ENCODE results near the gene TNFSF12.
A peak's percentile ranks its signal among the peaks of the same experiment; 100 is the strongest.

The TNFSF12 gene

GRCh38 chr17:7580604-7581575 is 32.0 kb downstream of the TNFSF12 start:
- TF ChIP-seq TAF1 (IDR thresholded peaks at IDR 0.05; ENCODE audit: borderline replicate concordance, low read depth, low read length) (no peak), POLR2A (IDR thresholded peaks at IDR 0.05; ENCODE audit: low read depth, low read length) (no peak), POLR2AphosphoS5 (IDR thresholded peaks at IDR 0.05; ENCODE audit: low read depth, low read length) (no peak)
- no peak for FAIRE-seq
- no peak for DNase-seq (ENCODE audit: insufficient read length)

- TF ChIP-seq TAF1 (IDR thresholded peaks at IDR 0.05; ENCODE audit: borderline replicate concordance, low read depth, low read length) (no peak), POLR2AphosphoS5 (IDR thresholded peaks at IDR 0.05; ENCODE audit: low read depth, low read length) (no peak), POLR2A (IDR thresholded peaks at IDR 0.05; ENCODE audit: low read depth, low read length) (no peak)
- no peak for DNase-seq (ENCODE audit: insufficient read length)
- FAIRE-seq, result no peak
Measured at GRCh38 chr17:7582396-7583252, 33.8 kb downstream of the TNFSF12 start.

- FAIRE-seq, result peak; percentile 99
- DNase-seq (ENCODE audit: insufficient read length), result peak; percentile 87
- TF ChIP-seq POLR2A (IDR thresholded peaks at IDR 0.05; ENCODE audit: low read depth, low read length), result peak; percentile 97
- peak; percentile 94 for TF ChIP-seq TAF1 (IDR thresholded peaks at IDR 0.05; ENCODE audit: borderline replicate concordance, low read depth, low read length)
- peak; percentile 91 for TF ChIP-seq POLR2AphosphoS5 (IDR thresholded peaks at IDR 0.05; ENCODE audit: low read depth, low read length)
Measured at GRCh38 chr17:7583253-7584109, 34.6 kb downstream of the TNFSF12 start, which contains the start of gene MPDU1. TSS of gene MPDU1 (plus strand) at chr17:7583852. CDS start at chr17:7583863, 11 bp downstream.

GRCh38 chr17:7586673-7587419 is 38.0 kb downstream of the TNFSF12 start:
- DNase-seq (ENCODE audit: insufficient read length) (no peak), FAIRE-seq (no peak)
- TF ChIP-seq TAF1 (IDR thresholded peaks at IDR 0.05; ENCODE audit: borderline replicate concordance, low read depth, low read length) (no peak), POLR2A (IDR thresholded peaks at IDR 0.05; ENCODE audit: low read depth, low read length) (no peak), POLR2AphosphoS5 (IDR thresholded peaks at IDR 0.05; ENCODE audit: low read depth, low read length) (no peak)

GRCh38 chr17:7587420-7588151 is 38.7 kb downstream of the TNFSF12 start:
- TF ChIP-seq POLR2A (IDR thresholded peaks at IDR 0.05; ENCODE audit: low read depth, low read length) (no peak), TAF1 (IDR thresholded peaks at IDR 0.05; ENCODE audit: borderline replicate concordance, low read depth, low read length) (no peak), POLR2AphosphoS5 (IDR thresholded peaks at IDR 0.05; ENCODE audit: low read depth, low read length) (no peak)
- FAIRE-seq (no peak), DNase-seq (ENCODE audit: insufficient read length) (no peak)

- no peak for FAIRE-seq
- no peak for DNase-seq (ENCODE audit: insufficient read length)
Measured at GRCh38 chr17:7588553-7589203, 39.8 kb downstream of the TNFSF12 start.

GRCh38 chr17:7589204-7589868 is 40.5 kb downstream of the TNFSF12 start:
- TF ChIP-seq POLR2AphosphoS5 (IDR thresholded peaks at IDR 0.05; ENCODE audit: low read depth, low read length), result peak; percentile 8
- no peak for TF ChIP-seq TAF1 (IDR thresholded peaks at IDR 0.05; ENCODE audit: borderline replicate concordance, low read depth, low read length)
- no peak for TF ChIP-seq POLR2A (IDR thresholded peaks at IDR 0.05; ENCODE audit: low read depth, low read length)
- FAIRE-seq (peak; percentile 48), DNase-seq (ENCODE audit: insufficient read length) (peak; percentile 85)

More at GRCh38 chr17:7588553-7589203, 39.8 kb downstream of the TNFSF12 start:
- TF ChIP-seq POLR2A (IDR thresholded peaks at IDR 0.05; ENCODE audit: low read depth, low read length) (no peak), POLR2AphosphoS5 (IDR thresholded peaks at IDR 0.05; ENCODE audit: low read depth, low read length) (no peak; the same call in 1 of the 2 replicates), TAF1 (IDR thresholded peaks at IDR 0.05; ENCODE audit: borderline replicate concordance, low read depth, low read length) (no peak)

GRCh38 chr17:7589891-7590691 is 41.2 kb downstream of the TNFSF12 start, which contains the start of gene SOX15:
TSS of gene SOX15 (minus strand) at chr17:7590094. CDS start at chr17:7589676, 418 bp downstream.
- no peak for FAIRE-seq
- TF ChIP-seq POLR2AphosphoS5 (IDR thresholded peaks at IDR 0.05; ENCODE audit: low read depth, low read length) (no peak), TAF1 (IDR thresholded peaks at IDR 0.05; ENCODE audit: borderline replicate concordance, low read depth, low read length) (no peak), POLR2A (IDR thresholded peaks at IDR 0.05; ENCODE audit: low read depth, low read length) (peak; percentile 6; the same call in 1 of the 2 replicates)
- no peak for DNase-seq (ENCODE audit: insufficient read length)

Data from GM12892 (cell line).